NCI-H526 (cell line): ENCODE results near the gene CREB3L4.
A peak's percentile ranks its signal among the peaks of the same experiment; 100 is the strongest.

Source experiments
- DNase-seq, 2 experiments: peaks; one replicate each; lab custom pipeline; 2025; lab: John Stamatoyannopoulos, UW

The CREB3L4 gene, protein sequence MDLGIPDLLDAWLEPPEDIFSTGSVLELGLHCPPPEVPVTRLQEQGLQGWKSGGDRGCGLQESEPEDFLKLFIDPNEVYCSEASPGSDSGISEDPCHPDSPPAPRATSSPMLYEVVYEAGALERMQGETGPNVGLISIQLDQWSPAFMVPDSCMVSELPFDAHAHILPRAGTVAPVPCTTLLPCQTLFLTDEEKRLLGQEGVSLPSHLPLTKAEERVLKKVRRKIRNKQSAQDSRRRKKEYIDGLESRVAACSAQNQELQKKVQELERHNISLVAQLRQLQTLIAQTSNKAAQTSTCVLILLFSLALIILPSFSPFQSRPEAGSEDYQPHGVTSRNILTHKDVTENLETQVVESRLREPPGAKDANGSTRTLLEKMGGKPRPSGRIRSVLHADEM

DNA sequence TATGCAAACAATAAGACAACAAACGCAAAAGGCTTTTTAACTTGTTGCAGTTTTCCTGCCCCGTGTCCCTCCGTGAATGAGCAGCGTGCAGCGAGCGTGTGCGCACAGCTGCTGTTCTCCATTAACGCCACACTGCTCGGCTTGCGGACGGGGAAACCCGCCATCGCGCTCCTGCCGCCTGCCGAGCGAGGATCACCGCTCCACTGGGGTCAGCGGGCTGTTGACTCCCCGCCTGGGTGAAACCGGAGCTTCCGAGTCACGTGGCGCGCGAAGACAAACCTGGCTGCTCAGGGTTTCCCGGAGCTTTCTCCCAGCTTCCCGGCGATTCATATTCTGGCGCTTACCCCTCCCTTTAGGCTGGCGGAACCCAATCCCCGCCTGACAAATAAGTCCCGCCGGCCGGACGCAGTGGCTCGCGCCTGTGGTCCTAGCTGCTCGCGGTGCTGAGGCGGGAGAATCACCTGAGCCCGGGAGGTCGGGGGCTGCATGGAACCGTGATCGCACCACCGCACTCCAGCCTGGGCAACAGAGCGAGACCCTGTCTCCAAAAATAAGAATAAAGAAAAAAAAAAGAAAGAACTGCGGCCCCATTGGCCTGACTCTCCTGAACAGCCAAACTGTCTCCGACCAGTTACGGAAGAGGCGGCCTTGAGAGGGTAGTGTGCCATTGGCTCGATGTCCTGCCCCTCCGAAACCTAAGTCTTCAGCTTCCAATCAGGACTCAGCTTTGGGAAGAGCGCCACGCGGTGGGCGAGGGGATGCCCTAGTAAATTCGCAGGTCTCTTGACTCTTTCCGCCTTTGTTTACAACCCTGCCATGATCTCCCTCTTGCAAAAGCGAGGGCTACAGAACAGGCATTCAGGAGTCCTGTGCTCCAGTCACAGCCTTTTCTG, at the start of gene CREB3L4:
Gene CREB3L4, plus strand, starts transcription at position 796 of the 893 bp plus-strand sequence. CDS start 624 bp downstream, outside the sequence.
- peak; percentile 100 for DNase-seq

GRCh38 chr1:153919876-153920852, 47.5 kb upstream of the CREB3L4 start:
- peak in 1 of 2 experiments; percentile 32 for DNase-seq

DNA sequence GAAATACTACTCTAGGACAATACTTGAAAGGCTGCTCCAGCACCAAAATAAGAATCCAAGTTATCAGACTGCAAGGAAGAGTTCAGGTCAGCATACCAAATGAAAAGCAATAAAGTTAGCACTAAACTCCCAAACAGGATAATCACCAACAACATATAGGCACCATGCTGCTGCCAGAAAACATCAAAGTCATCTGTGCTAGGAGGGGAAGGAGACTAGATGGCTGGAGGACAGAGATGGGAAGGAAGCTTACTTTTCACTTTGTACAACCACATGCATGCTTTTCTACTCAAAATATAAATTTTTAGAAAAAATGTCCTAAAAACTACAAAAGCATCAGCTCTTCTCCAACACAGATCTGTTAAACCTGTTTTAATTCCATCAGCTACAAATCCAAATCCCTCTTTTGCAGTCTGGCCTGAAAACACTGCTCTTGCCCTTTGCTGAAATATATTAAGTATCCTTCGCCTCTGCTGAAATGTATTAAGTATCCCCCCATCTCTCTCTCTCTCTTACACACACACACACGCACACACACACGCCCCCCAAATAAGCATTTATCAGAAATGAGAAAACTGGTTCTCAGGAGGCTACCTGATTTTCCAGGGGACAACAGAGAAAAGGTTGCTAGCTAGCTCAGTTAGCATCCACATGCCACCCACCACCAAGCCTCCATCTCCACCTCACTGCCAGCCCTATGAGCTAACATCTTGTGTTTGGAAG, 46.5 kb upstream of the CREB3L4 start:
- no peak for DNase-seq

GRCh38 chr1:153921803-153922075, 46.0 kb upstream of the CREB3L4 start:
- peak; percentile 73 to 78 for DNase-seq

DNA sequence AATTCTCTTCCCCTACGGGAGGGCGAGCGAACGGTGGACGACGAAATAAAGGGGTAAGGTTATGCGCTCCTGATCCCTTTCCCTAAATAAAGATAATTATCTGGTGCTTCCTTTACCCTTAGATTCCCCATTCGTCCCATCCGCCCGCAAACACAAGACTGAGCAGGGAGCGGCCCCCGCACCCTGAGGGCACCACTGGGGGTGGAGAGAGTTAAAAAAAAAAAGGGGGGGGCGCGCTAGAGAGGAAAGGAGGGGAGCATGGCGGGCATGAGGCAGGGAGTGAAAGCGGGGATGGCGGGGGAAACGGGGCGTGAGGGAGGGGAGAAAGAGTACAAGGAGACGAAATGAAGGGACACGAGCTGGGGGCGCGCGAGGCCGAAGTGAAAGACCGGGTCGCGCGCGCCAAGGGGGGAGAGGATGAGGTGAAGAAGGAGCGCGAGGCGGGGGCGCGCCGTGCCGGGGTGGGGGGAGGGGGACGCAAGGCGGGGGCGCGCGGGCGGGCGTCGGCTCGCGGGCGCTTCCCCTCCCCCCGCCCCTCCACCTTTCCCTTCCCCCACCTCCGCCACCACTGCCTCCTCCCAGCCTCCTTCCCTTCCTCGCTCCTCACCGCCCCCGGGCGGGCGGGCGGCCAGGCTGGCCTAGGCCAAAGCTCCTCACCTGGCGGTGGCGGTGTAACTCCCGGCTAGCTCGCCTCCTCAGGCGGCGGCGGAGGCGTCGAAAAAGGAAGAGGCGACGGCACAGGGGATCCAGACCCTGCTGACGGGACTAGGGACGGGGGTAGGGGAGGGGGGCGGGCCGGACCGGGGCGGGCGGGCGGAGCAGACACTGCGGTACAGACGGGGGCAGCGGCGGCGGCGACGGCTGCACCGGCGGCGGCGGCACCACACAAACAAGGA, 45.4 kb upstream of the CREB3L4 start:
- peak; percentile 88 to 98 for DNase-seq

DNA sequence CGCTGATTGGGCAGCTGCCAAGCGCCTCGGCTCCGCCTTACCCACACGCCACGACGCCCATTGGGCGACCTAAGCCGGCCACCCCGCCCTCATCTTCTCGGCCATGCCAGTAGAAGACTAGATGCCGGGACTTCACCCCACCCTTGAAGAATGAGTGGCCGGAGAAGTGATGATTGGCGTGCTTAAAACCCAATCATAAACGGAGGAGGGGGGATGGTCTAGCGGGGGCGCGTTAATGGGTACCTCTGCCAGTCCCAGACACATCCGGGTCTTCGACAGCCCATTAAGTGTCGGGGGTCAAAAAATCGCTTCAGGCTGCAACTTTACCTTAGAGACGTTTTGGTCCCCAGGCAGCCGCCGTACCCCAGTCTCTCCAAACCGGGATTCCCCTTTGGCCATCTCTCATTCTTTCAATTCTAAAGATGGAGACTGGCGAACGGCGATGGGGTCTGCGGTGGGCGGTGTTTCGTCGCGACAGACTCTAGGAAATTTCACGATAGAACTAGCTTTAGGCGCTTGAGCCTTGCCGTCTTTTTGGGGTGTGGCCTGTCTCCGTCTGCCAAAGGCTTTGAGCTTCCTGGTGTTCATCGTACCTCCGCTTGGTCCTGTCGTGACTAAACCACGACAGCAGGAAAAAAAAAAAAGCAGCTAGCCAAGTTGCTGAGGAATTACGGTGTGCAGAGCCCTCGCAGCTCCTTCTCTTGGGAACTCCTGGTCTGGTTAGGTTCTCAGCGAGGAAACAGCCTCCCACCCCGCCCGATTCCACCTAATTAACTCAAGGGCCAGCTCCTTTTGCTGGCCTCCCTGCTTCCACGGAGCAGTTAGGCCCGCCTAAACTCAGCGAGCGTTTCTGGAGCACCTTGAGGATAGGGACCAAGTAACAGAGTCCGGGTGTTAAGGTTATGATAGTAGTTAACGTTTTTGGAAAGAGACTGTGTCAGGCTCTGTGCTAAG, 44.5 kb upstream of the CREB3L4 start, which contains the start of gene GATAD2B:
Gene GATAD2B, minus strand, starts transcription at position 1 of the 954 bp plus-strand sequence. CDS start 94,625 bp downstream, outside the sequence.
- peak; percentile 100 for DNase-seq

DNA sequence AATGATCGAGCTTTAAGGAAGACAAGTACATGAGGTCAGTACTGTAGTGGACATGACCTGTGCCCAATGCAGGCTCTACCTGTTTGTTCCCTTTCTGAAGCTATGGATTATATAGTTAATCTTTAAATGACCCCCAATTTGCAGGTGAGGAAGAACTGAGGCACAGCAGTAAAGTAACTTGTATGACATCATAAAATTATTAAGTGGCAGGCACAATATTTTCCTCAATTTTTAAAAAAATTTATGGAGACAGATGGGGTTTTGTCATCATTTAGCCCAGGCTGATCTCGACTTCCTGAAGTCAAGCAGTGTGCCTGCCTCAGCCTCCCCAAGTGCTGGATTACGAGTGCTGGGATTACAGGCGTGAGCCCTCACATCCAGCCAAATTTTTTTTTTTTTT, 41.3 kb upstream of the CREB3L4 start:
- no peak for DNase-seq

DNA sequence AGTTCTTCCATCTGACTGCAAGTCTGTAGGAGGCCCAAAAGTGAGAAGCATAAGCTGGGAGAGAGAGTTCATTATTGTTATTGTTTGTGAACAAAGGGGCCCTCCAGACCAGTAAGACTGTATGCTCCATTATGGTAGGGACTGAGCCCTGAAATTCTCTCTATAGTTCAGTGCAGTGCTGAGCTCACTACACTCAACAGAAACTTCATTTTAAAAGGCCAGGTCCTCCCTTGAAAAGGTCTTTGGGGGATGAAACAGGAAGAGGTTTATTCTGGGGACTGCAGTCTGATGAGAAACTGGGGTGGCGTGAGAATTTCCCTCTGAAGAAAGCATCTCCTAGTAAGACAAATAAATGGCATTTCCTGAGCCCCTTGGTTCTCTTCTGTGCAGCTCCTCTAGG, 39.5 kb upstream of the CREB3L4 start:
- no peak for DNase-seq

DNA sequence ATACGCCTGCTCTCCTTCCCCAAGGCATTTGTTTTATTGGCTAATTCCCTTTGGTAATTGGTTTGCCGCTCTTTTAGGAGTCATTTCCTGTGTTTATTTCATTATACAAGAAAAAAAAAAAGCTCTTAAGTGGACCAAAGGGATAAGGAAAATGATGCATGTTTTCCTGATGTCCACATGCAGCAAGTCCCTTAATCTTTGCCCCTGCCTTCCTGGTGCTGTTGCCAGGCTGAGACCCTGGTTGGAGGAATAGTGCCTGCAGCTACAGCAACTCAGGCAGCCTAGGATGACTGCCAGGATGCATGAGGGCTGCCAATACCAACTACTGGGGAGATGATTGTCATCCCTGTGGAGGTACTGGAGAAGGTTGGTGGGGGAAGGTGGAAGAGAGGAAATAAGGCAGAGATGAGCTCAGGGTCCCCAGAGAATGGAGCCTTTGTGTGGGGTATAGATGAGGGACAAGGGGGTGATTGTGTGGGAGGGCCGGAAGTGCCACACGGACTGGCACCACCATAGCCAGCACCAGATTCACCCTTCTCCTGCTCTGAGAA, 38.8 kb upstream of the CREB3L4 start:
- DNase-seq: no peak

GRCh38 chr1:153929426-153929825, 38.3 kb upstream of the CREB3L4 start:
- no peak for DNase-seq

DNA sequence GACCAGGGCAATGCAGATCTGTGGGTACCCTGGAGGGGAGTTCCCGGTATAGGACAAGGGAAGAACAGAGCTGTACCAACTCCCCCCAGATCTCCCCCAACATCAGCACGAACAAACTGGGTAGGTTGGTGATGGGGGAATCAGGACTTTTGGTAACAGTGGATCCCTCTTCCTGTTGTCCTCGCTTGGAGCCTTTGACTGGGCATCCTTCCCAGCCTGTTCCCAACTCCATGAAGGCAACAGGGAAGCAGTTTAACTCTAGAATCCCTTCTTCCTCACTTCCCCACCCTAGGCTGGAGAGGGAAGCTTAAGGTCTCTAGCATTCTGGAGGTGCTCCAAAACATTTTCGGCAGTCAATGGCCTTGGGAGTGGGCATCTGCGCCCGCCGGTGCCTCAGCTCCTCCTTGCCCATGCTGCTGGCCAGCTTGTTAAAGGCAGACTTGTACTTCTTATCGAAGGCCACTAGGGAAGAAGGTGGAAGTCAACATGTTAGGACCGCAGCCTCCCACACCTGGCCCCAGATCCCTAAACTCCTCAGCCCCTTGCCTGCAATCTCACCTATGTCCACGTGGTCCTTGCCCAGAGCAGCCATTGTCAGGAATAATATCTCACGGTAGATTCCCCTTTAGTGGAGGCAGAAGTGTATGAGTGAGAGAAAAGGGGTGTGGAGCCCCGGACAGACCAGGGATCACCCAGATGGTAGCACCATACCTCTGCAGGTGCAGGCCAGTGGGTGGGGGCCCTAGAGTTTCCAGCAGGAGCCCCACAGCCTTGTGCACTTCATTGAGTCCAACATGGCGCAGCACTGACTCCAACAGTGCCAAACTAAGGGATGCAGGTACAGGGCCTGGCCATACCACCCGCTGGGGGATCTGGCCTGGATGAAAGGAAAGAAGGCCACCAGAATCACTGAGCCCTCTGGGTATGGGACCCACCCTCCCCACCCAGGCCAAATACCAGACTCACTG, 37.4 kb upstream of the CREB3L4 start:
- DNase-seq: no peak

DNA sequence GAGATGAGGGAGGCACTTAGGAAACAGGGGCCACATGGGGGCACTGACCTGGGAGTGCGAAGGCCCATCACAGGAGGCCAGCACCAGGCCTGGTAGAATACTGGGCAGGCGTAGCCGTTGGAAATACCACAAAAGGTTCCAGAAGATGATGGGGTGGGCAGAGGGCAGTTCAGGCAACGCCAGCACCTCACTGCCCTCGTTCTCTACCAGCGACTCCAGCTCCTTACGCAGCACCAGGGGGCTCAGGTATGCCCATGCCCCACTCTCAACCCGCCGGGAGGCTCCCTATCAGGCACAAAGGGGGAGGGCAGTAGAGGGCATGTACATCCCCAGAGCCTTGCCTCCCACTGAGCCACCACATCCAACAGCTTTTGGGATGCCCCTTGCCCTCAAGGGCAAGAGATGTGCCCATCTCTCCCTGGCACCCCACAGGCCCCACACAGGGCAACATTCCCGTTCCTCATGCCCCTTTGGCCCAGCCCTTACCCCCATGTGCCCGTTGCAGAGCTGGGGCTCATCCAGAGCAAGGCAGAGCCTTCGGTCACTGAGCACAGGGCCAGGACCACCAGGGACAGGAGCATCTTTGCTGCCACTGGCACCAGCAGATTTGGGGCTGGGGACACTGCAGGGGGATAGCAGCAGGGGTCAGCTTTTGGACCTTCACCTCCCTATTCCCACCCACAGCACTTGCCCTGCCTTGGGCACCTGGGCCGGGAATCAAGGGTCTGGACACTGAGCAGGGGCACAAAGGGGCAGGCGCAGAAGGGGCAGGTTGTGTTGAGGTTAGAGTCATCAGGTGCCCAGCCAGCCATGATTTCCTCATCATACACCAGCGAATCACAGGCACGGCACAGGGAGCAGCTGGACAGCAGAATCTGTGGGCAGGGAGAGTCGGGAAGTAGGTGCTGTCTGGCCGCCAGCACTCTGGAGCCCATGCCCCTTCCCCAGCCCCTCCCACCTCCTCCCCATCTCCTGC, 35.3 kb upstream of the CREB3L4 start:
- DNase-seq: no peak

- no peak for DNase-seq
Measured at GRCh38 chr1:153933430-153933829, 34.3 kb upstream of the CREB3L4 start.

DNA sequence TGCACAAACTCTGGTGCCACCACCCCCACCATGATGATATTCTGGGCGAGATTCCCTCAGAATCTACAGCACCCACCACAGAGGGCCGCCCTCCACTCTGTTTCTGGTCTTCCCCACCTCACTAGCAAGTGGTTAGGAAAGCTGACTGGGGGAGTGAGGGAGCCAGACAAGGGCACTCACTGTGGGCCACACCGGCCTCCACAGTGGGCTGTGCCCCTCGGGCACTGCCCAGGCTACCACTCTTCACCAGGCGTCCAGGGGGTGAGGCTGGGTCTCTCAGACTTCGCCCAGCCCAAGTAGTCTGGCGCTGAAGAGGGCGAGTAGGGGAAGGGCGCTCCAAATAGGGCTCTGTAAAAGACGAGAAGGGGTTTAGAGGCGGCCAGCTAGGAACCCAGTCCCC, 33.7 kb upstream of the CREB3L4 start:
- DNase-seq: no peak

- no peak for DNase-seq
Measured at GRCh38 chr1:153934746-153935145, 33.0 kb upstream of the CREB3L4 start.
